GM12892 (cell line): ENCODE results near the gene ANK2.

Experiments
- POLR2A ChIP-seq: IDR thresholded peaks from 2 replicates; pipeline ENCODE4 v1.6.1; 2011; ENCODE audit warnings: low read depth, low read length, control low read depth
- POLR2AphosphoS5 ChIP-seq: IDR thresholded peaks from 2 replicates; pipeline ENCODE4 v1.6.1; 2011; ENCODE audit warnings: low read depth, low read length, control low read depth

DNA sequence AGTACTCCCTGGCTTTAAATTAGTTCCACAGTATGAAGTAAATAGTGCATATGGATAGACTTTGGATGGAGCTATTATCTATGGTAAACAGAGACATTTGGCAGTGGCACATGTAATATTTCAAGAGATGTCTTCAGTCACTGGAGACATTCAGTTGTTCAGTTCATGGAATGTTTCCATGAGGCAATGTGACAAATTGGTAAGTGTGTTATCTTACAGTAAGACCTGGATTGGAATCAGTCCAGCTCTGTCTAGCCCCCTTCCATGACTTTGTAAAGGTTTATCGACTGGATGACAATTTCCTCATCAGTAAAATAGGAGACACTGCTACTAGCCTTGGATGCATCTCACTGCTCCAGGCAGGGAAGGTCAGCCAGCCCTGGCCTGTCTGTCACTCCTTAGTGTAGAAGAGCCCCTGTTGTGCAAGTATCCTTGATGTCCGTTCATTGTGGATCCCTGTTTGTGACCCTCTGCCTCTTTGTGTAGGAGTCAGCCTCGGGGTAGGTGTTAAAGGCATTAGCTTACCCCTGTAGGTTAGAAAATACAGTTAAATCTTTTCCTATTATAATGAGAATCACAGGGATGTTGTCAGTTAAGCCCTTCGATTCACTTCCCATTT, 335.9 kb downstream of the ANK2 start:
- TF ChIP-seq POLR2AphosphoS5 (no peak), POLR2A (no peak)
